ENCODE results near the gene ARRB1.
A peak's percentile ranks its signal among the peaks of the same experiment; 100 is the strongest.

The ARRB1 gene

GRCh38 chr11:75233754-75234172, 117.7 kb downstream of the ARRB1 start:
- H3K4me3 ChIP-seq (ENCODE audit: low read length): no peak overlapping the region
- no peak for TF ChIP-seq CTCF (conservative IDR thresholded peaks at IDR 0.05; ENCODE audit: low read depth, low read length)
- peak; percentile 38 for DNase-seq (ENCODE audit: low read depth)

GRCh38 chr11:75230621-75231020, 120.8 kb downstream of the ARRB1 start:
- no peak overlapping the region for H3K4me3 ChIP-seq (ENCODE audit: low read length)
- DNase-seq (ENCODE audit: low read depth): no peak
- TF ChIP-seq CTCF (conservative IDR thresholded peaks at IDR 0.05; ENCODE audit: low read depth, low read length): no peak

- H3K4me3 ChIP-seq (ENCODE audit: low read length): no peak overlapping the region
- no peak for DNase-seq (ENCODE audit: low read depth)
- TF ChIP-seq CTCF (conservative IDR thresholded peaks at IDR 0.05; ENCODE audit: low read depth, low read length): no peak
These were observed 122.0 kb downstream of the ARRB1 start for GRCh38 chr11:75229466-75229865.

- TF ChIP-seq CTCF (conservative IDR thresholded peaks at IDR 0.05; ENCODE audit: low read depth, low read length): no peak
- DNase-seq (ENCODE audit: low read depth): no peak
- no peak overlapping the region for H3K4me3 ChIP-seq (ENCODE audit: low read length)
These were observed 125.7 kb downstream of the ARRB1 start for GRCh38 chr11:75225794-75226193.

GRCh38 chr11:75223954-75224643, 127.4 kb downstream of the ARRB1 start:
- no peak overlapping the region for H3K4me3 ChIP-seq (ENCODE audit: low read length)
- no peak for DNase-seq (ENCODE audit: low read depth)
- no peak for TF ChIP-seq CTCF (conservative IDR thresholded peaks at IDR 0.05; ENCODE audit: low read depth, low read length)

- DNase-seq (ENCODE audit: low read depth): no peak
- no peak for TF ChIP-seq CTCF (conservative IDR thresholded peaks at IDR 0.05; ENCODE audit: low read depth, low read length)
- no peak overlapping the region for H3K4me3 ChIP-seq (ENCODE audit: low read length)
These were observed 131.6 kb downstream of the ARRB1 start for GRCh38 chr11:75219869-75220268.

- no peak for TF ChIP-seq CTCF (conservative IDR thresholded peaks at IDR 0.05; ENCODE audit: low read depth, low read length)
- H3K4me3 ChIP-seq (ENCODE audit: low read length): no peak overlapping the region
- no peak for DNase-seq (ENCODE audit: low read depth)
These were observed 136.6 kb downstream of the ARRB1 start for GRCh38 chr11:75214843-75215242.

Data from retinal pigment epithelial cell (primary cell).